Osteoblast (primary cell): ENCODE results near the gene EIF1B. TPM values are rescaled to one million over a fixed set of nuclear protein-coding genes. Genes with fewer than 3 reads are reported as not detected.

Experiments used
- DNase-seq: peaks from one replicate; pipeline ENCODE4 v3.0.0; 2011; ENCODE audit warnings: low spot score, mixed read lengths; ENCODE audit not compliant: insufficient read length; ENCODE audit errors: missing footprints
- H2AFZ ChIP-seq: 2 replicates; pipeline ENCODE4 v1.6.0; 2011; ENCODE audit warnings: mild to moderate bottlenecking, low read length
- H3K27ac ChIP-seq: 2 replicates; pipeline ENCODE4 v1.5.1; 2011; ENCODE audit warnings: mild to moderate bottlenecking, low read depth, low read length, moderate library complexity
- H3K27me3 ChIP-seq: 2 replicates; pipeline ENCODE4 v1.6.0; 2012; ENCODE audit warnings: mild to moderate bottlenecking, control low read depth, inconsistent platforms, low read length, moderate library complexity; ENCODE audit not compliant: insufficient read depth
- H3K36me3 ChIP-seq: 2 replicates; pipeline ENCODE4 v1.5.1; 2011; ENCODE audit warnings: mild to moderate bottlenecking, low read length, control low read depth, moderate library complexity; ENCODE audit not compliant: insufficient read depth
- H3K4me1 ChIP-seq: 2 replicates; pipeline ENCODE4 v1.5.1; 2011; ENCODE audit warnings: mild to moderate bottlenecking, low read length, control low read depth, moderate library complexity; ENCODE audit not compliant: insufficient read depth
- H3K4me2 ChIP-seq: 2 replicates; pipeline ENCODE4 v1.6.0; 2011; ENCODE audit warnings: mild to moderate bottlenecking, low read length; ENCODE audit not compliant: insufficient read depth
- H3K4me3 ChIP-seq: fragments of 200-600 bp; sonication (generic); 3 replicates; pipeline ENCODE4 v1.5.1; 2012; ENCODE audit warnings: mild to moderate bottlenecking, low read length, inconsistent platforms; ENCODE audit not compliant: insufficient read depth
- H3K79me2 ChIP-seq: 2 replicates; pipeline ENCODE4 v1.6.0; 2012; ENCODE audit warnings: mild to moderate bottlenecking, low read length, control low read depth, inconsistent platforms; ENCODE audit not compliant: insufficient read depth
- H3K9me3 ChIP-seq: 2 replicates; pipeline ENCODE4 v1.5.1; 2011; ENCODE audit warnings: low read depth, low read length, control low read depth
- H4K20me1 ChIP-seq: 2 replicates; pipeline ENCODE4 v1.6.0; 2012; ENCODE audit warnings: mild to moderate bottlenecking, low read length, control low read depth; ENCODE audit not compliant: insufficient read depth
- CTCF ChIP-seq: IDR thresholded peaks from 2 replicates; pipeline ENCODE4 v1.5.1; 2011; ENCODE audit warnings: mild to moderate bottlenecking, low read depth, low read length, moderate library complexity; ENCODE audit errors: extremely low read depth
- total RNA-seq: library from RNA; depleted of rRNA; stranded (reverse); fragments of >200 nt; gene quantifications from 2 replicates; pipeline ENCODE4 v1.2.3, GENCODE V29; 2012

The EIF1B gene
- total RNA-seq, 1 donor = 19.2 TPM

DNA sequence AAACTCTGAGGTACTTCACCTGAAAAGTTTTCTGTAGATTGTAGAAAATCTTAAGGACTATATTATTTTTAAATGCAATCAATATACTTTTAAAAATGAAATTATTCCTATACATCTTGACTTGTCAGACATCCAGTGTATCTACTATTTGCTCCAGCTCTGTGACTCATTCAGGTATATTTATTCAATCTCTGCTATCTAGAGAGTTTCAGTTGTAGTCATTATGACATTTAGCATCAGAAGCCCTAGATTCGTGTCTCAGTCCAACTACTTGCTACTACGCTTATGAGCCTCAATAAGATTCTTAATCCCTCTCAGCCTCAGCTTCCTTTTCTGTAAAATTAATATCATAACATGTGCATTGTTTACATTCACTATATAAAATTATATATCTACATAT lies 22.3 kb upstream of the EIF1B start:
- Histone ChIP-seq H3K9me3 (no peaks in the 10 kb centered on the region), H4K20me1 (no peaks in the 10 kb centered on the region), H3K4me2 (no peak overlapping the region), H3K4me1 (no peaks in the 10 kb centered on the region), H3K27ac (no peak overlapping the region), H3K79me2 (no peaks in the 10 kb centered on the region), H3K27me3 (no peaks in the 10 kb centered on the region), H2AFZ (no peak overlapping the region), H3K36me3 (no peaks in the 10 kb centered on the region), H3K4me3 (no peak overlapping the region)
- no peak for DNase-seq
- no peak for TF ChIP-seq CTCF

DNA sequence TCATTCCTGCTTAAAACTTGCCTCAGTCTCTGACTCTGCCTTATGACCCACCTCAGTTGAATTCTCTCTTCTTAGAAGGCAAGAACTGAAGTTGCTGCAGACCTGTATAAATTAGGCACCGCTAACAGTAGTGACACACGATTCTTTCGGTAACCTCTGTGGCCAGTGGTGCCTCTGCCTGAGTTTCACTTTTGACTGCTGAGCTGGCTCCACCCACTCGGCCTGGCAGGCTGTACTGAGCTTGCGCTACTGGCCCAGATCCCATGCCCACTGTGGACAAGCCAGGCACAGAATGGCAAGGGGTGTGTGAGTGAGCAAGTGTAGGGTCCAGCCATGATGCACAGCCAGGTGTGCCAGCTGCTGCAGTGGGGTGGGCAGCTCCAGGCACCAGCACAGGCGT lies 19.1 kb upstream of the EIF1B start:
- H2AFZ ChIP-seq = no peak overlapping the region
- no peaks in the 10 kb centered on the region for H3K4me1 ChIP-seq
- H3K27me3 ChIP-seq = no peaks in the 10 kb centered on the region
- no peak overlapping the region for H3K4me2 ChIP-seq
- H3K27ac ChIP-seq = no peak overlapping the region
- DNase-seq = no peak
- no peaks in the 10 kb centered on the region for H4K20me1 ChIP-seq
- no peak overlapping the region for H3K4me3 ChIP-seq
- H3K79me2 ChIP-seq = no peaks in the 10 kb centered on the region
- no peak for TF ChIP-seq CTCF
- H3K9me3 ChIP-seq = no peaks in the 10 kb centered on the region
- H3K36me3 ChIP-seq = no peaks in the 10 kb centered on the region

DNA sequence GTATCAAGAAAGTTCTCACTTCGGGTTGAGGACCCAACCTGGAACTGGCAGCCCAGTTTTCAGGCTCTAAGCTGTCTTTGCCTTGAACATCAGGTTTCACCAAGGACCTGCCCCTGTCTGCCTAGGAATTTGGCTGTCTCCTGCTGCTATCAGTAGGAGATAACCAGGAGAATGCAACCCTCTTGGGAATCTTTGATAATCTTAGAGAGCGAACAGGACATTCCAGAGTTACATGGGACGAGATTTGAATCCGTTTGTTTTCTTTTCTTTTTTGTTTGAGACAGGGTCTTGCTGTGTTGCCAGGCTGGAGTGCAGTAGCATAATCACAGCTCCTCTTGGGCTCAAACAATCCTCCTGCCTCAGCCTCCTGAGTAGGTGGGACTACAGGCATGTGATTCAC lies 18.0 kb upstream of the EIF1B start:
- no peaks in the 10 kb centered on the region for H3K79me2 ChIP-seq
- no peaks in the 10 kb centered on the region for H3K9me3 ChIP-seq
- no peaks in the 10 kb centered on the region for H4K20me1 ChIP-seq

More for the DNA sequence above, 18.0 kb upstream of the EIF1B start:
- TF ChIP-seq CTCF = no peak
- no peaks in the 10 kb centered on the region for H3K4me1 ChIP-seq
- DNase-seq = no peak
- H3K27ac ChIP-seq = no peak overlapping the region
- no peaks in the 10 kb centered on the region for H3K27me3 ChIP-seq
- H3K36me3 ChIP-seq = no peaks in the 10 kb centered on the region
- H2AFZ ChIP-seq = no peak overlapping the region
- H3K4me2 ChIP-seq = no peak overlapping the region
- no peak overlapping the region for H3K4me3 ChIP-seq
